Astrocyte (in vitro differentiated cells and primary cell): ENCODE data around the gene WBP1L. TPM values are rescaled to one million over a fixed set of nuclear protein-coding genes. Genes with fewer than 3 reads are reported as not detected.
A peak's percentile ranks its signal among the peaks of the same experiment; 100 is the strongest.

ENCODE experiments used
- DNase-seq: peaks from one replicate; pipeline ENCODE4 v3.0.0-alpha.2; 2010; ENCODE audit warnings: low read depth
- FAIRE-seq: peaks from 2 replicates; lab custom pipeline; 2011; peaks lifted over from hg19 to GRCh38; lab: Jason Lieb, UNC
- H2AFZ ChIP-seq: 2 replicates; pipeline ENCODE4 v1.6.0; 2012; ENCODE audit warnings: low read depth, low read length, inconsistent platforms
- H3K27ac ChIP-seq: 2 replicates; pipeline ENCODE4 v1.5.1; 2011; ENCODE audit warnings: low read depth, low read length, inconsistent platforms
- H3K27me3 ChIP-seq: 2 replicates; pipeline ENCODE4 v1.6.0; 2011; ENCODE audit warnings: low read length, inconsistent platforms; ENCODE audit not compliant: insufficient read depth
- H3K36me3 ChIP-seq: 2 replicates; pipeline ENCODE4 v1.5.1; 2011; ENCODE audit warnings: low read length, inconsistent platforms; ENCODE audit not compliant: insufficient read depth
- H3K4me1 ChIP-seq: 2 replicates; pipeline ENCODE4 v1.5.1; 2011; ENCODE audit warnings: low read length, inconsistent platforms; ENCODE audit not compliant: insufficient read depth
- H3K4me2 ChIP-seq: 2 replicates; pipeline ENCODE4 v1.6.0; 2012; ENCODE audit warnings: low read length, inconsistent platforms
- H3K4me3 ChIP-seq: 2 replicates; pipeline ENCODE4 v1.5.1; 2011; ENCODE audit warnings: low read depth, mild to moderate bottlenecking, low read length, inconsistent platforms; ENCODE audit not compliant: insufficient read depth
- H3K79me2 ChIP-seq: 2 replicates; pipeline ENCODE4 v1.6.0; 2012; ENCODE audit warnings: mild to moderate bottlenecking, low read length, inconsistent platforms; ENCODE audit not compliant: insufficient read depth
- H3K9ac ChIP-seq: 2 replicates; pipeline ENCODE4 v1.6.0; 2012; ENCODE audit warnings: mild to moderate bottlenecking, low read length, inconsistent platforms
- H3K9me3 ChIP-seq: 2 replicates; pipeline ENCODE4 v1.5.1; 2012; ENCODE audit warnings: low read depth, mild to moderate bottlenecking, low read length, inconsistent platforms; ENCODE audit not compliant: insufficient read depth
- H4K20me1 ChIP-seq: 2 replicates; pipeline ENCODE4 v1.6.0; 2012; ENCODE audit warnings: low read length, inconsistent platforms; ENCODE audit not compliant: insufficient read depth
- H3K27ac Mint-ChIP-seq: one replicate; pipeline ENCODE4 v1.8.0; 2021; ENCODE audit warnings: mild to moderate bottlenecking, mixed read lengths; ENCODE audit not compliant: unreplicated experiment
- H3K27me3 Mint-ChIP-seq: one replicate; pipeline ENCODE4 v1.8.0; 2021; ENCODE audit warnings: low read depth, mixed read lengths; ENCODE audit not compliant: unreplicated experiment
- H3K36me3 Mint-ChIP-seq: one replicate; pipeline ENCODE4 v1.8.0; 2021; ENCODE audit warnings: low read depth, mixed read lengths; ENCODE audit not compliant: unreplicated experiment
- H3K4me1 Mint-ChIP-seq: one replicate; pipeline ENCODE4 v1.8.0; 2021; ENCODE audit warnings: low read depth, mixed read lengths; ENCODE audit not compliant: unreplicated experiment
- H3K4me3 Mint-ChIP-seq: one replicate; pipeline ENCODE4 v1.8.0; 2021; ENCODE audit warnings: mild to moderate bottlenecking, moderate library complexity, mixed read lengths; ENCODE audit not compliant: unreplicated experiment
- H3K9me3 Mint-ChIP-seq: one replicate; pipeline ENCODE4 v1.8.0; 2021; ENCODE audit warnings: mild to moderate bottlenecking, mixed read lengths; ENCODE audit not compliant: unreplicated experiment
- CTCF ChIP-seq: IDR thresholded peaks from 2 replicates; pipeline ENCODE4 v1.5.1; 2011; ENCODE audit warnings: low read depth, mild to moderate bottlenecking, inconsistent platforms, low read length, moderate library complexity; ENCODE audit not compliant: insufficient read depth
- EZH2 ChIP-seq: IDR thresholded peaks from 2 replicates; pipeline ENCODE4 v1.6.1; 2012; ENCODE audit warnings: mild to moderate bottlenecking, low read length, inconsistent platforms; ENCODE audit not compliant: insufficient read depth
- total RNA-seq: library from RNA; stranded (reverse); gene quantifications from 2 replicates; pipeline ENCODE4 v1.2.1, GENCODE V29; 2021

Gene WBP1L
- total RNA-seq, 1 donor from 2014 or later = 73.6 TPM

- H3K27ac ChIP-seq = peak overlapping the region; percentile 43
- Mint-ChIP-seq H3K27me3 (no peaks in the 10 kb centered on the region), H3K4me1 (peaks cover 60% of the 10 kb centered on the region), H3K27ac (peak overlapping the region; percentile 96), H3K9me3 (no peaks in the 10 kb centered on the region), H3K36me3 (peaks cover 2% of the 10 kb centered on the region), H3K4me3 (peak overlapping the region; percentile 52)
- DNase-seq = no peak
- no peaks in the 10 kb centered on the region for H3K36me3 ChIP-seq
- H3K4me1 ChIP-seq = peaks cover 54% of the 10 kb centered on the region
- H3K4me3 ChIP-seq = no peak overlapping the region
- H4K20me1 ChIP-seq = peaks cover 22% of the 10 kb centered on the region
- H3K79me2 ChIP-seq = peaks cover 56% of the 10 kb centered on the region
- H3K27me3 ChIP-seq = no peaks in the 10 kb centered on the region
- TF ChIP-seq CTCF (no peak), EZH2 (no peak)
- no peak for FAIRE-seq
- H3K9ac ChIP-seq = no peak overlapping the region
- H2AFZ ChIP-seq = no peak overlapping the region
- no peaks in the 10 kb centered on the region for H3K9me3 ChIP-seq
- H3K4me2 ChIP-seq = no peak overlapping the region
Observed at GRCh38 chr10:102773986-102774385, 30.2 kb downstream of the WBP1L start.

GRCh38 chr10:102775201-102775934, 31.6 kb downstream of the WBP1L start:
- H3K27ac Mint-ChIP-seq = peak overlapping the region; percentile 96
- peaks cover 18% of the 10 kb centered on the region for H4K20me1 ChIP-seq
- H3K9me3 Mint-ChIP-seq = no peaks in the 10 kb centered on the region
- peaks cover 61% of the 10 kb centered on the region for H3K4me1 Mint-ChIP-seq
- H2AFZ ChIP-seq = no peak overlapping the region
- H3K4me3 Mint-ChIP-seq = peak overlapping the region; percentile 85
- H3K27me3 ChIP-seq = no peaks in the 10 kb centered on the region
- H3K4me3 ChIP-seq = peak overlapping the region; percentile 66
- no peaks in the 10 kb centered on the region for H3K27me3 Mint-ChIP-seq
- H3K4me1 ChIP-seq = peaks cover 62% of the 10 kb centered on the region
- DNase-seq = no peak
- H3K9ac ChIP-seq = peak overlapping the region; percentile 93
- no peaks in the 10 kb centered on the region for H3K9me3 ChIP-seq
- H3K27ac ChIP-seq = peak overlapping the region; percentile 97
- no peaks in the 10 kb centered on the region for H3K36me3 ChIP-seq
- peaks cover 2% of the 10 kb centered on the region for H3K36me3 Mint-ChIP-seq
- peaks cover 60% of the 10 kb centered on the region for H3K79me2 ChIP-seq
- FAIRE-seq = no peak
- H3K4me2 ChIP-seq = peak overlapping the region; percentile 91
- TF ChIP-seq EZH2 = no peak
- no peak for TF ChIP-seq CTCF
